DMS 273 (cell line): ENCODE results near the gene WDCP.
"Not testable (repeated sequence)": the region's sequence is repeated elsewhere in the genome, so short reads cannot be mapped to it uniquely, and the experiment has no call there.

Experiments
- DNase-seq: peaks from one replicate; lab custom pipeline; 2025; ENCODE audit not compliant: unreplicated experiment; lab: John Stamatoyannopoulos, UW

WDCP gene

DNA sequence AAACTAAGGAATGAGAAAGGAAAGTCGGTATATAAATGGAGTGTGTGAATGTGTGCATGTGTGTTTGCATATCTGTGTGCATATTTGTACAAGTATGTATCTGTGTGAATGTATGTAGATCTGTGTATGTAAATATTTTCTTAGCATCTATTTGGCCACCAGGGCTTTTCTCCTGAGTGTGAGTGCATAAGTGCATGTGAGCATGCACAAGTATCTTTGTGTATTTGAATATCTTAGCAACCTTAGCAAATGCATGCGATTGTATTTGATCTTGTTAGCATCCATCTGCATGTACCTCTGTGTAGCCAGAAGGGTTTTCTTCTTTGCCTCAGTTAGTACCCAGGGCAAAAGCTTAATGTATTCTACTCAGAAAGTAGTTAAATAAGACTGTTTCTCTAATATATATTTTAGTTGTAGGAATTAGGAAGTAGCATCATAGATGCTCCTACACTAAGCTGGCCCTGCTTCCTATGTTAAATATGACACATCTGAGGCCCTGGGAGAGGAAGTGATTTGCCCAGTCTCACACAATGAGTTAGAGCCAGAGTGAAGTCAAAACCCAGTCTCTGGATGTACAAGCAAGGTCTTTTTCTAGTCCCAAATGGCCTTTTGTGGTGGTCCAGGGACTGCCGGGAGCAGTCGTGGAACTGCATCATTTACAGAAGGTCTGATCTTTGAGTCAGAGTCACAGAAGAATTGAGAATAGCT is 11.5 kb upstream of the WDCP start:
- no peak for DNase-seq

DNA sequence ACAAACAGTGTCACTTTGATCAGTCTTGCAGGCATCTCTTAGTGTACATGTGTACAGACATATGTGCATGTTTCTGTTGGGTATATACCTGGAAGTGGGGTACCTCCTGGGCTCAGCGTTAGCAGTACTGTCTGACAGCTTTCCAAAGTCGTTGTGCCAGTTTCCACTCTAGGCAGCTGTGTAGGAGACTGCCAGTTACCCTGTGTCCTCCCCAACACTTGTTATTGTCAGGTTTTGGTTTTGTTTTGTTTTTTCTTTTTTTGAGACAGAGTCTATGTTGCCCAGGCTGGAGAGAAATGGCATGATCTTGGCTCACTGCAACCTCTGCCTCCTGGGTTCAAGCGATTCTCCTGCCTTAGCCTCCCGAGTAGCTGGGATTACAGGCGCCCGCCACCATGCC is 8.6 kb upstream of the WDCP start:
- DNase-seq = no peak

DNA sequence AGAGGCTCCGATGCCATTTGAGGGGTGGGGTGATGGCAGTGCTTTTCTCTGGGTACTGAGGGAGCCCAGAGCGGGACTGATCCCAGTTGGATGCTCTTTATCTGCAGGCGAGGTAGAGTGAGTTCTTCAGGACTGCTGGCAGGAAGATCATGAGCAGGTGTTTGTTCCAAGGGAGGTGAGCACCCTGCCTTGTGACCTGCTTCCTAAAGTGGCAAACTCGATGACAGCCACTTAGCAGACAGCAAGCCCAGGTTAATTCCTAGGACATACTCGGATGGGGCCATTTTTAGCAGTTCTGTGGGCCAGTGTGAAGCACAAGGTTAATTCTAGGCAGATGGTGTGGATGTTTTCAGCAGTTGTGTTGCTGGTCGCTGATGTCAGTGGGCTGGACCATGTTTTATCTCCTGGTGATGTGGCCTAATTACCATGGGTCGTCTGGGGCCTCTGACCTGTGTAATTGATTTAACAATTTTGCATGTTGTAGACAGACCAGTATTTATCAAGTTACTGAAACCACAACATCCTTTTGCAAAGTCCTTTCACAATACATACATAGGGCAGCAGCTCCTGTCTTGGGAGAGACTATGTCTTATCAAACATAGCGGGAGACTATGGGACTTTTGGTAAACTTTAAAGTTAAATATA is 7.3 kb upstream of the WDCP start:
- DNase-seq = no peak

- no peak for DNase-seq
These were observed 5.8 kb upstream of the WDCP start for GRCh38 chr2:24052951-24053350.

GRCh38 chr2:24051833-24052232 is 4.6 kb upstream of the WDCP start:
- no peak for DNase-seq

DNA sequence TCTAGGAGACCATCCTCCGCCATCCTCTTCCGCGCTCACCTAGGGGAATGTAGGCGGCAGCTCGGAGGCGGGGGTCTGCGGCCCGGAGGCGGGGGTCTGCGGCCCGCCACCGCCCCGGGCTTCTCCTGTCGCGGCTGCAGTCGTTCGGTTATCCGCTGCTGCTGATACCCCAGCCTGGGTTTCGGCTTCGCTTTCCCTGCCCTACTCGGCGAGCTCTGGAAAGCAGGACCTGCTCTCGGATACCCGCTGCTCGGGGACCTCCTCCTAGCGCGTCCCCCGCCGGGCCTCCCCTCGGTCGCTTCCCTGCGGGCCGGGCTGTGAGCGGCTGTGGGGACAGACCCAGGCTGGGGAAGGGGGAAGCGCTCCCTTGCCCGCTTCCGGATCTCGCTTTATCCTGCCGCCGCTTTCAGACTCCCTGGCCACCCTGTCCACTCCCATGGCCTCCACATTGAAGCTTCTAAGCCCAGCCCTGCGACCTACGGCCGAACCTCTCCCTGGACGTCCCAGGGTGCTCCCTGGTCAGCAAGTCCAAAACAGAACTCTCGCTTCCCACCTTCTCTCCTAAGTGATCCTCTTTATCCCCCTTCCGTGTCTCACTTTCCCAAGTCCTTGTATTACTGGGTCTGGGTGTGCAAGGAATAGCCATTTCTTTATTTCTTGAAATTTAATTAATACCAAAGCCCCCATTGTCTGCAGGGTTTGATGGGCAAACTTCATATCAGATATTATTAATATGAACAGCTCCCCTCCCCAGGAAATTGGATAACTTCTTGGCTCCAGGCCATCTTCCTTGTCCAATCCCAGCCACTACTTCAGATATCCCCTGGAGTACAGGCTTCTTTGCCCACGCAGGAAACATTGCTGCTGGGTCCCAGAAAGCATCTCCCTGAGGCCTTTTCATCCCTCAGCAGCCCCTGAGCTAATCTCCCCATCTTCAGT is 3.1 kb upstream of the WDCP start:
- DNase-seq = peak; percentile 42

DNA sequence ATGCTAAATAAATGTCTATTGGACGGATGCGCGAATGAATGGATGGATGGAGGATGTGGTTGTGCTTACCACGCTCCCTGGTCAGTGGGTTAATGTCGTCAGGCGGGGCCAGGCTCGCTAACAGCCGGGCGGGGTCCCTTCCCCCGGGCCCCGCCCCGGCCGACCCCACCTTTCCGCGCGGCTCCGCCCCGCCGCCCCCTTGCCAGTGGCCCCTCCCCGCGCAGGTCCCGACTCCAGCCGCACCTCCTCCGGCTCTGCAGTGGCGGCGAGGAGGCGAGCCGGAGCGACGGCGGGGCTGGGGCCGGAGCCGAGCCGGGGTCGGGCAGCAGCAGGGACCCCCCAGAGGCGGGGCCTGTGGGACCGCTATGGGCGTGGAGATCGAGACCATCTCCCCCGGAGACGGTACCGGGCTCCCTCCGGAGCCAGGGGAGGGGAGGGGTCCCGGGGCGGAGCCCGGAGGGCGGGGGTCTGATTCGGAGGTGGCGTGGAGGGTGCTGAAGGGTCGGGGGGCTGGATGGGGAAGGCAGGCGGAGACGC is 2.4 kb upstream of the WDCP start, which contains the start of gene FKBP1B:
Gene FKBP1B (plus strand): TSS at position 257 of the 537 bp plus-strand sequence. CDS start 109 bp downstream, at position 366.
- DNase-seq = peak; percentile 72

DNA sequence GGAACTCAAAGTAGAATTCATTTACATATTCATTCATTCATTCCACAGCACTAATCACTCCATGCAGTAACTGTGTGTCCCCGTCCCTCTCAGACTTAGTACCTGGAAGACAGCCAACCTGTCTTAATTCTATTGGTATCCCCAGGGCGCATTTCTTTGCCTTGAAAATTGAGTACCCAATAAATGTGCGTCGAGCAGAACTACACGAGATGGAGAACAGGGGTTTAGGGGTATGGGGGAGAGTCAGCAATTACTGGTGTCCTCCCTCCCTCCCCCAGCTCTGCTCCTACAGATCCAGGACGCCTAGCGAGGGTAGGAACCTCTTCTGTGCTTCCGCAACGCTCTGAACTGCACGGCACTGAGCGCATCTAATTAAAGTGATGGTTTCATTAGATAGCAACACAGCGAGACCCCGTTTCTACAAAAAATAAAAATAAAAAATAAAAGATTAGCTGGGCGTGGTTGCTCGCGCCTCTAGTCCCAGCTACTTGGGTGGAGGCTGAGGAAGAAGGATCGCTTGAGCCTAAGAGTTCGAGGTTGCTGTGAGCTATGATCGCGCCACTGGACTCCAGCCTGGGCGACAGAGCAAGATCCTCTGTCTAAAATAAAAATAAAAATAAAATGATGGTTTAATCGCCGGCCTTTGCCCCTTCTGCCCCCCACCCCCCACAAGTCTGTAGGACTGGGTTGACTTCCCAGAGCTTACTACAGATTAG is 1.7 kb upstream of the WDCP start:
- peak; percentile 56 for DNase-seq

DNA sequence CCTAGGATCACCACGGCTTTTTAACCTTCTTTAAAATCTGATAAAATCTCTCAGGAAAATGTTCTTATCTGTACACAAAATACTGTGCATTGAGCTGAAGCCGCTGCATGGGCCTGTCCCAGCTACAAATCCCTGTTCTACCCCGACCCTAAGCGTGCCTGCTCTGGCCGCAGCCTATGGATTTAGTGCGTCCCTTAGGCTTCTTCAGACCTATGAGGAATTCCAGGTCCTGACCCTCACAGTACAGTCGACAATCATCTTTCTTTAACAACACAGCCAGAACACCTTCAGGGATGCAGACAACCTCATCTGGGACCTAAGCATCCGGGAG is 477 bp upstream of the WDCP start:
- DNase-seq = no peak

- DNase-seq = no peak
These were observed 627 bp downstream of the WDCP start for GRCh38 chr2:24046599-24046929.

DNA sequence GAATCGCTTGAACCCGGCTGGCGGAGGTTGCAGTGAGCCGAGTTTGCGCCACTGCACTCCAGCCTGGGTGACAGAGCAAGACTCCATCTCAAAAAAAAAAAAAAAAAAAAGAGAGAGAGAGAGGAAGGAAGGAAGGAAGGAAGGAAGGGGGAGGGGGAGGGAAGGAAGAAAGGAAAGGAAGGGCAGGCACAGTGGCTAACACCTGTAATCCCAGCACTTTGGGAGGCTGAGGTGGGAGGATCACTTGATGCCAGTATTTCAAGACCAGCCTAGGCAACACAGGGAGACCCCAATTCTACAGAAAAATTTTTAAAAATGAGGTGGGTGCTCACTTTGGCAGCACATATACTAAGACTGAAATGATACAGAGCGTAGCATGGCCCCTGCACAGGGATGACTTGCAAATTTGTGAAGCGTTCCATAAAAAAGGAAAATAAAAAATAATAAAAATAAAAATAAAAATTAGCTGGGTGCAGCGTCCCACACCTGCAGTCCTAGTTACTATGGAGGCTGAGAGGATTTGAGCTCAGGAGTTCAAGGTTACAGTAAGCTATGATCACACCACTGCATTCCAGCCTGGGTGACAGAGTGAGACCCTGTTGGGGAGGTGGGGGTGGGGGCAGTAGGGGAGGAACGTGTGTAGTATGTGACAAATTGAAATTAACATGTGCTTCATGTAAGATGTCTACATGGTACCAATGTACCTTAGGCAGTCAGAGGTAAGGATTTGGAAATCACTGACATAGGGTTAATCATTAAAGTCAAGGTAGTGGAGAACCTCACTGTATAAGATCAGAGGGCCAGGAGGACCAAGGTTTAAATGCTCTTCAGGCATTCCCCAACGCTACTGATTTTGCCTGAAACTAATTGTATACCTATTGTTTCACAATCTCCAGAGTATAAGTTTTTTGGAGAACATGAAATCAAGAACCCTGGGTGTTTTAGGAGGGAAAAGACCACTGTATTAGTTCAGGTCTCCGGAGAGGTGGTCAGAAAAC is 1.4 kb downstream of the WDCP start:
- no peak for DNase-seq

DNA sequence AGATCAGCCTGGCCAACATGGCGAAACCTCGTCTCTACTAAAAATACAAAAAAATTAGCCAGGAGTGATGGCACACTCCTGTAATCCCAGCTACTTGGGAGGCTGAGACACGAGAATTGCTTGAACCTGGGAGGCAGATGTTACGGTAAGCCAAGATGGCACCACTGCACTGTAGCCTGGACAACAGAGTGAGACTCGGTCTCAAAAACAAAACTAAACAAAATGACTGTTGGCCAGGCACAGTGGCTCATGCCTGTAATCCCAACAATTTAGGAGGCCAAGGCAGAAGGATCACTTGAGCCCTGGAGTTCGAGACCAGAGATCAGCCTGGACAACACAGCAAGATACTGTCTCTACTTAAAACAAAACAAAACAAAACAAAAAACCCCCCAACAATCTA is 4.1 kb downstream of the WDCP start:
- DNase-seq = not testable (repeated sequence)

DNA sequence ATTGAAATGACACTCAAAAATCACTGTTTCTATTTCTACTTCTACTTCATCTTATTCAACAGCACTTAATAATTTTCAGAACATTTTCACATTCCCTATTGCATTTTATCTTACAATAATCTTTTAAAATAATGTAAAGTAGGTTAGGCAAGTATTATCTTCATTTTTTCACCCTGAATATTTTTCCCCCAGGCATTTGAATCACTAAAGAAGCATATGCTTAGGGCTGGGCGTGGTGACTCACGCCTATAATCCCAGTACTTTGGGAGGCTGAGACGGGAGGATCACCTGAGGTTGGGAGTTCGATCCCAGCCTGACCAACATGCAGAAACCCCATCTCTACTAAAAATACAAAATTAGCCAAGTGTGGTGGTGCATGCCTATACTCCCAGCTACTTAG is 6.7 kb downstream of the WDCP start:
- no peak for DNase-seq

DNA sequence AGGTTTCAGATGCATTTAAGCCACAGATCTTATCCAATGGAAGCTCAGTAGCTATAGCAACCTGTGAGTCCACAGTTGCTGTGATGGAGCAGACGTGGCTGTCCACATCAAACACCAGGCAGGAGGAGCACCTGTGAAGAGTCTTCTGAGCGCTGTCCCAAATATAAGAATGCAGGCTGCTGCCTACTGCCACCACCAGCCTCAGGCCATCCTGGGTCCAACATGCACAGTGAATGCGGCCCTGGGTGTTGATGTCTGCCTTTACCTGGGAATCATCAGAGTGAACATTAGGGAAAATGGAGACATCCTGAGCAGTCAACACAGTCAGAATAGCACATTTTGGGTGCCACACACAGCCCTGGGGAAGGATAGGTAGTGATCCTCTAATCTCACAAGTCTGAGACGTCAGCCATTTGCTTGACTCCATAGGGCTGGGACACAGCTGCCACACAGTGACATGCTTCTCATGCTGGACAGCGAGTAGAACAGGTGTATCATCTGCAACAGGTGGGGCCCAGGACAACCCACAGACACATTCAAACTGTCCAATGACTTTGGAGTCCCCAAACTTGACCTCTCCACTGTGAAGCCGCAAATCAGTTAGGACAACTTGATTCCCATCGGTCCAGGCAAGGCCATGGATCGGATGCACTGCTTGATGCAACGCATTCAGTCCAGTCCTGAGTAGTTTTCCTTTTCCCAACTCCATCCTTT is 8.2 kb downstream of the WDCP start:
- no peak for DNase-seq

DNA sequence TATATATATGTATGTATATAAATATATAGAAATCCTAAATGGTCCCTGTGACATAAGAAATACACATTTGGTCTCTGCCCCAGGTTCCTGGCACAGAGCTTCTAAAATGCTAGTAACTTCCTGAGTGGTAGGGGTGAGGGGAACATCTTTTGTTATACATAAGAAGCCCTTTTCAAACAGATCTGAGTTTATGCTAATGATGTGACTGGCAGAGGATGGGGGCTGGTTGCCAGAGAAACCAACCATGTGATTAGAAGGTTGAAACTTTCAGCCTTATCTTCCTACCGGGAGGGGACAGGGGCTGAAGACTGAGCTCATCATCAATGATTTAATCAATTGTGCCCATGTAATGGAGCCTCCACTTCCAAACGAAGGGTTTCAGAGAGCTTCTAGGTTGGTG is 21.0 kb downstream of the WDCP start:
- no peak for DNase-seq

- no peak for DNase-seq
These were observed 22.1 kb downstream of the WDCP start for GRCh38 chr2:24024996-24025663.

- DNase-seq = peak; percentile 28
These were observed 23.2 kb downstream of the WDCP start for GRCh38 chr2:24024018-24024417.

DNA sequence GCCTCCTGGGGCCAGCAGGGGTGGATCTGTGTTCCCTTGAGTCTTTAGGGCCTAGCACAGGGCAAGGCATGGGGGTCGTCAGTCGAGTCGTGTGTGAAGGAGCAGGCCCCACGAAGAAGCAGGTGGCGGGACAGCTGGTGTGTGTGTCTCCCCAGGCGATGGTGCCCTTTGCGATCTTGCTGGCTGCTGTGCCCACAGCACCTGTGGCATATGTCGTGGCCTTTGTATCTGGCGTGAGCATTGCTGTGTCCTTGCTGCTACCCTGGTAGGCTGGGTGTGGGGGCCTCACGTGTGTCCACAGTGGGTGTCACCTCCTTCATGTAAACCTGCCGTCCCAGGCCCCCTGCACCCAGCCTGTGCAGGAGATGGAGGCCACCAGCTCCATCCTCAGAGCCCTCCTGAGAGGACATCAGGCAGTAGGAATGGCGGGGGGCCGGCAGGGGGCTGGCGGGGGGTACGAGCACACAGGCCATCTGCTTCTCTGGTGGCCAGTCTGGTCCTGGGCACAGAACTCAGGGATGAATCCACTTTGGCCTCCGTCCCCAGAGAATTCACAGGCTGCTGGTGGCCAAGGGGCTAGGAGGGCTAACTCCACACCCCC is 24.1 kb downstream of the WDCP start:
- peak; percentile 55 for DNase-seq
